NCI-H2107 treated with DMSO at 0.1 percent for 48 hours (cell line): Measurements from ENCODE around the gene IFI16.
"Not testable (repeated sequence)": the region's sequence is repeated elsewhere in the genome, so short reads cannot be mapped to it uniquely, and the experiment has no call there.

Experiments used
- DNase-seq: peaks from one replicate; lab custom pipeline; 2025; ENCODE audit not compliant: unreplicated experiment; lab: John Stamatoyannopoulos, UW

Gene IFI16

GRCh38 chr1:159009704-159010361, at the start of gene IFI16:
Gene IFI16, plus strand, starts transcription at chr1:159009907. Its CDS starts 4,774 bp downstream, at chr1:159014681.
- DNase-seq, result no peak

- no peak for DNase-seq
Measured at GRCh38 chr1:158961178-158961577, 48.5 kb upstream of the IFI16 start.

DNA sequence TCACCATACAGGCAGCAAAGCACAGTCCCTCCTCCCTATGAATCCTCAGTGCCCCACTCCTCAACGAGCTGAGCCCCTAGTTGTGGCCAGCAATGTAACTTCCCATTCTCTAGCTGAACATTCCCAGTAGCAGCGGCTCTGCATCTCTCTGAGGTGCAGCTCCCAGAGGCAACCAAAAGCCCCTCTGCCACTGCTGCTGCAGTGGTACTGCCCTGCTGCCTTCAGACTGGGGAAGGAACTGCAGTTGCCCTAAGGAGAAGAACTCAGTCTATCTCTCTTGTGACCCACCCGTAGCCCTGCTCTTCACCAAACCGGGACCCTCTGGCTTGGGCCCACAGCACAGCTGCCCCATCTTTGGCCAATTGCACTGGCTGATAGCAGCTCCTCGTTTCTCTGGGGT, 46.7 kb upstream of the IFI16 start:
- no peak for DNase-seq

- no peak for DNase-seq
Measured at GRCh38 chr1:158969166-158969565, 40.5 kb upstream of the IFI16 start.

- DNase-seq, result no peak
Measured at GRCh38 chr1:158969855-158970254, 39.9 kb upstream of the IFI16 start.

- no peak for DNase-seq
Measured at GRCh38 chr1:158972841-158973240, 36.9 kb upstream of the IFI16 start.

DNA sequence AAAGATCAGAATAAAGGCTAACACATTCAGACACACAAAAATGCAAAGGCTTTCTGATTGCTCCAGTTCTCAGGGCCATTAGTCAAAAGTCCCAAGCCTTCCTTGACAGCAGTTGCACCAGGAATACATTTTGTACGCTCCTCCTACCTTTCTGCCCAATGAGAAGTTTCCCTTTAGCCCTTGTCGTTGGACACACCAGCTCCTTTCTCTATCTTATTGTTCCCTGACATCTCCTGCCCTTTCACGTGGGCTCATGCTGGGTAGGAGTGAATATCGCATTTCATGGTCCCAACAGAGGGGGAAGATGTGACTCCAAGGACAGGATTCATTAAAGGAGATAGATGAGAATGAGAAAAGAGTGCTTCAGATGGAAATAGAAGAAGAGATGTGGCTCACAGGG, 33.5 kb upstream of the IFI16 start:
- no peak for DNase-seq

- no peak for DNase-seq
Measured at GRCh38 chr1:158978730-158979129, 31.0 kb upstream of the IFI16 start.

DNA sequence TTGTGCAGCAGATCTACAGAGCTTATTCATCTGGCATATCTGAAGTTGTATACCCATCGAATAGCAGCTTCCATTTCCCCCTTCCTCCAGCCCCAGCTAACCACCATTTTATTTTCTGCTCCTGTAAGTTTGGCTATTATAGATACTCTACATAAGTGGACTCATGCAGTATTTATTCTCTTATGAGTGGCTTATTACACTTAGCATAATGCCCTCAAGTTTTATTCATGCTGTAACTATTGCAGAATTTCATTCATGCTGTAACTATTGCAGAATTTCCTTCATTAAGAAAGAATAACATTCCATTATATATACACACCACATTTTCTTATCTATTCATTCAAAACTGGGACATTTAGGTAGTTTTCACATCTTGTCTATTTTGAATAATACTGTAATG, 30.5 kb upstream of the IFI16 start:
- no peak for DNase-seq

GRCh38 chr1:158983235-158983634, 26.5 kb upstream of the IFI16 start:
- DNase-seq, result no peak

GRCh38 chr1:158984386-158984785, 25.3 kb upstream of the IFI16 start:
- no peak for DNase-seq

- DNase-seq, result no peak
Measured at GRCh38 chr1:158989424-158989823, 20.3 kb upstream of the IFI16 start.

GRCh38 chr1:158992787-158993312, 16.9 kb upstream of the IFI16 start:
- no peak for DNase-seq

GRCh38 chr1:158996998-158997397, 12.7 kb upstream of the IFI16 start:
- no peak for DNase-seq

DNA sequence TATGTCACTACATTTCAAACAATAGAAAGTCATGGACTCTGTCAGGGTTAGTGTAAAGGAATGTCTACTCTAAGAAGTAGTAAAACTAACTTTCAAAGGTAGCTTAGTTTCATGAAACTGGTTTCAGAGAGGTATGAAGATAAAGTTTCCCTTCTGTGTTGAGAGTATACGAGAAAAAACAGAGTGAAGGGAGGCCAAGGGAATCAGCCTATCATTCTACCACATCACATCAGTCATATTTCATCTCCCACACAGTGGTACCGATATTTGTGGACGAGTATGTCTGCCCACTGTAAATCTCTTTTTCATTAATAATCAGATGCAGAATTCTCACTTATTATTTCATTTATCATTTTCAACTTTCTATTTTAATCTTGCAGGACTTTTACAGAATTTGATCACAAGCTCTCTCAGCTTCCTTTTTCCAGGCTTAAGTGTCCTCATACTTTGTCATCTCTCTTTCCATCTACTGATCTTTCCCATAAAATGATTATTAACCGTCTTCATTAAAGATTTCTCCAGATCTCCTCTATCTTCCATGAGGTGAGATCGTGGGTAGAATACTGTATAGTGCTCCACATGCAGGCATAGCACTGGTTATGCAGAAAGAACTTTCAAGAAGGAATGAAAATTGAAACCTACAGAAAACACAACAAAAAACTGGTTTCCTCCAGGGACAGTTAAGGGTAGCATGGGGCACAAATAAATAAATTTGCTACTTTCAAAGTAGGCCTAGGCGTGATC, 11.5 kb upstream of the IFI16 start:
- DNase-seq, result no peak

DNA sequence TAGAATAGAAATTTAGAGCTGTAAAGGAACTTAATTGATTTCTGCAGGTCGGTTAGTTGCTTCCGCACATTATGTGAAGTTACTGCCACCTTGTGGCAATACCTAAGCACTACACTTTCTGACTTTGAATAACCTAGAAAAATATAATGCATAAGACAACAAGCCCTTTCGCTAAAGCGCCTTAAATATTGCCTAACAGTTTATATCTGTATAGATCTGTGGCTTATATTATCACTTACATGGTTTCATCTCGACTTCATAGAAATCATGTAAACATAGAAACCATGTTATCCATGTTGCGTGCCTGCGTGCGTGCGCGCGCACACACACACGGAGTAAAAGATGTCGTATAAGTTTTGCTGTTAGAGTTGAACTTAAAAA, 10.9 kb upstream of the IFI16 start:
- peak; percentile 11 for DNase-seq

DNA sequence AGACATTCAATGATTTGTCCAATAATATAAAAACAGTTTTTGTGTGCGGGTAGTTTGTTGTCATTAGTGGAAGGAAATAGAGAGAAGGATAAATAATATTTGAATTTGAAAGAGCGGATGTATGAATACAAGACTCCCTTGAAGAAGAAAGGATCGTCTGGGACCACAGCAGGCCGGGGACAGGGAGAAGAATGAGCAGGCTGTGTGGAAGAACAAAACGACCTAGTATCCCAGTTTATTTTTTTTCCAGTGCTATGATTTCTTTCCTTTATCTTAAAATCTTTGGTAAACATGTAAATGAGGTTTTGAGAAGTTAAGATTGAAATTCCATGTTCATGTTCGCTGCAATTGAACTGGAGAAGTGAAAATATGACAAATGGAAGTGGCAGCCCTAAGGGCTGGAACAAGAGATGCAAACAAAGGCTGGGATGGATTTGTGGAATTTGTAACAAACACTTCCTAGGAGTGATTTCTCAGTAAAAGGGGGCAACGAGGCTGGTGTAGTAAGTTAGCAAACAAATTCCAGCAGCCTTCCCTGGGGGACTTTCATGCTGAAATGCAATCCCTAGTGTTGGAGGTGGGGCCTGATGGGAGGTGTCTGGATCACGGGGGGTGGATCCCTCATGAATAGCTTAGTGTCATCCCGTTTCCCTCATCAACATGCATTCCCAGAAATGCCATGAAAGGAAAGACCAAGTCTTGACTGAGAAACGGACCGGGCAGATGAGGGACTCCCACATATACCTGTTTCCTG, 10.2 kb upstream of the IFI16 start:
- no peak for DNase-seq

DNA sequence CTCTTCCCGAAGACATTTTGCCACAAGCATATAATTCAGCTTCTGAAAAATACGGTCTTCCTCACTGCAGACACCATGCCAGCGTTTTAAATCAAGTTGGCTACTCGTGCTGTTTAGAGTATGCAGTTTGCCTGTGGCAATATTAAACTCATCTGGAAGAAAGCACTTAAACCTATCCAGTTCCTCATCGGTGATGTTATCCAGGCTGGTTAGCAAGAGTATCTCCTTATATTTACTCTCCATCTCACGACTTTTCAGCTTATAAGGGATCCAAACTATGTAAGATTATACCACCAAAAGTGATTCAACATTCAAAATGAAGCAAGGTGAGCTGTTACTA, 9.7 kb upstream of the IFI16 start:
- no peak for DNase-seq

- DNase-seq, result no peak
Measured at GRCh38 chr1:159000625-159001024, 9.1 kb upstream of the IFI16 start.

- DNase-seq, result no peak
Measured at GRCh38 chr1:159005161-159005560, 4.5 kb upstream of the IFI16 start.

DNA sequence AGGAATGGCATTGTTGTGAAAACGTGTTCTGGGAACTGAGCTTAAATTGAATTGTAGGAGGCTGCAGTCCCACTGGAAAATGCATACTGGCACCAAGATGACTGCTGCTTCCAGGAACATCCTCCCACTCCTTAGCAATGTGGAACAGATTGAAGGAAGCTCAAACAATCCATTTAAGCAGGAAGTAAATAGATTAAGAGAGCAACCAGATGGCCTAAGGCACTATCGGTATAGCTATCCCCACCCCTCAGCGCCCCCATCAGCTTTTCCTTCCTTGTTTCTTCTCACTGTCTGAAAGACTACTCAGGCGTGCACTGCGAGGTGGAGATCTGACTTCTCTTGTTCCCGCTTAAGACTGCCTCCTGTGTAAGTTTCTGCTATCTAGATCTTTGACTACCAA, 4.0 kb upstream of the IFI16 start:
- no peak for DNase-seq

- DNase-seq, result not testable (repeated sequence)
Measured at GRCh38 chr1:159006210-159006807, 3.4 kb upstream of the IFI16 start.
